Heart right ventricle (tissue), 16 donors: ENCODE measurements around the gene ABHD17A. TPM values are rescaled to one million over a fixed set of nuclear protein-coding genes. Genes with fewer than 3 reads are reported as not detected.

Experiments used
- ATAC-seq, 8 donors: fragments of 200-7000 bp; cut with Tn5 transposase; one replicate each; pipeline ENCODE4 v1.9.1; 2020; ENCODE audit warnings: mild to moderate bottlenecking in 8 of 8, moderate library complexity in 8 of 8, moderate number of reproducible peaks in 1 of 8
- DNase-seq, 2 donors: peaks; one replicate each; pipeline ENCODE4 v3.0.0-alpha.2; 2020
- H3K27ac ChIP-seq, 10 donors: fragments of 200-600 bp; sonication (generic) in 2 of 10; one replicate each; pipeline versions ENCODE4 v1.5.0 to v1.8.0; 2020 to 2022; ENCODE audit warnings: mild to moderate bottlenecking in 3 of 10
- H3K27me3 ChIP-seq, 7 donors: fragments of 200-600 bp; one replicate each; pipeline ENCODE4 v1.8.0; 2021 to 2022; ENCODE audit warnings: mild to moderate bottlenecking in 2 of 7
- H3K36me3 ChIP-seq, 9 donors: fragments of 200-600 bp; sonication (generic) in 1 of 9; one replicate each; pipeline versions ENCODE4 v1.5.0 to v1.8.0; 2020 to 2022; ENCODE audit warnings: mild to moderate bottlenecking in 2 of 9
- H3K4me1 ChIP-seq, 9 donors: fragments of 200-600 bp; sonication (generic) in 1 of 9; one replicate each; pipeline versions ENCODE4 v1.5.0 to v1.8.0; 2020 to 2022; ENCODE audit warnings: mild to moderate bottlenecking in 4 of 9
- H3K4me3 ChIP-seq, 10 donors: fragments of 200-600 bp; sonication (generic) in 2 of 10; one replicate each; pipeline versions ENCODE4 v1.5.0 to v1.8.0; 2020 to 2022; ENCODE audit warnings: mild to moderate bottlenecking in 7 of 10, moderate library complexity in 2 of 10
- H3K9me3 ChIP-seq, 11 donors: fragments of 200-600 bp in 10 of 11; sonication (generic) in 2 of 11; one replicate each; pipeline versions ENCODE4 v1.5.0 to v1.8.0; 2013 to 2022; ENCODE audit warnings: mild to moderate bottlenecking in 2 of 11, control low read depth in 1 of 11, moderate library complexity in 1 of 11
- WGBS, 2 donors: extraction: QIAGEN DNeasy Blood & Tissue Kit; methylation state at CpG; one replicate each; pipeline ENCODE4 v1.1.7; 2013; ENCODE audit warnings: inconsistent platforms in 1 of 2; 5-methylcytosine and 5-hydroxymethylcytosine counted together
- intact Hi-C, 10 donors: fragments of 100-400 bp; cut with DNase I; formaldehyde crosslinking; loops; one replicate each; pipeline versions ENCODE4 v1.11.1 to v1.14.2; 2022
- polyA plus RNA-seq, 2 donors: library from polyadenylated mRNA; stranded (reverse); fragments of 200-250 nt; gene quantifications; one replicate each; pipeline ENCODE4 v1.2.3, GENCODE V29; 2013
- total RNA-seq, 10 donors: library from RNA; stranded (reverse); fragmentation: NEBNext Ultra II Directional in 3 of 10; extraction: Animal tissue kit (Norgen Biotek cat#: 25700) in 3 of 10; gene quantifications; one replicate each; pipeline versions ENCODE4 v1.2.1 to v1.2.4, GENCODE V29; 2021 to 2023
- TF ChIP-seq, protein P1 (sequence below), 9 donors: fragments of 200-600 bp; sonication (generic) in 2 of 9; IDR thresholded peaks; one replicate each; pipeline versions ENCODE4 v1.5.0 to v1.8.0; 2021 to 2022; ENCODE audit warnings: antibody characterized with exemption in 9 of 9, mild to moderate bottlenecking in 5 of 9, moderate library complexity in 1 of 9
- donor health status: Arrhythmogenic right ventricular cardiomyopathy.
- donor health status: ischemic (EF 13 %, LVEDD 7.1; RV severe dilation, severe dysfunction).
- donor health status: healthy with polysubstance abuse.
- donor health status: DM: no; HTN: yes; CAD: no.
- donor health status: DM: no; HTN: no; CAD: no.
- donor health status: ischemic (EF 25% LVEDD 6.9; RV normal size, moderate dysfunction).
- donor health status: ischemic (EF 25% LVEDD 5.7; RV mildly dilated, moderate dysfunction).
- donor health status: healthy.
- donor health status: DM: yes; HTN: yes; CAD: no.
- donor health status: Ischemic cardiomyopathy.
- donor health status: ischemic (EF 35%, LVEDD 5.7; RV mildly dilated, moderate dysfunction).
- donor health status: nonischemic (EF 11% LVEDD 7.7; RV severe dilation, severe dysfunction).
- donor health status: DM: yes; HTN: yes; CAD: no.
- donor health status: PGD.
- donor health status: ischemic (EF 29% LVEDD 5.4; RV normal size, mild dysfunction).
- donor health status: nonischemic (EF 23%, LVEDD 6.1; RV moderate dilation, normal function).

ABHD17A gene
- total and polyA plus RNA-seq, 12 donors = 45.1 to 185 (median 57.7) TPM

DNA sequence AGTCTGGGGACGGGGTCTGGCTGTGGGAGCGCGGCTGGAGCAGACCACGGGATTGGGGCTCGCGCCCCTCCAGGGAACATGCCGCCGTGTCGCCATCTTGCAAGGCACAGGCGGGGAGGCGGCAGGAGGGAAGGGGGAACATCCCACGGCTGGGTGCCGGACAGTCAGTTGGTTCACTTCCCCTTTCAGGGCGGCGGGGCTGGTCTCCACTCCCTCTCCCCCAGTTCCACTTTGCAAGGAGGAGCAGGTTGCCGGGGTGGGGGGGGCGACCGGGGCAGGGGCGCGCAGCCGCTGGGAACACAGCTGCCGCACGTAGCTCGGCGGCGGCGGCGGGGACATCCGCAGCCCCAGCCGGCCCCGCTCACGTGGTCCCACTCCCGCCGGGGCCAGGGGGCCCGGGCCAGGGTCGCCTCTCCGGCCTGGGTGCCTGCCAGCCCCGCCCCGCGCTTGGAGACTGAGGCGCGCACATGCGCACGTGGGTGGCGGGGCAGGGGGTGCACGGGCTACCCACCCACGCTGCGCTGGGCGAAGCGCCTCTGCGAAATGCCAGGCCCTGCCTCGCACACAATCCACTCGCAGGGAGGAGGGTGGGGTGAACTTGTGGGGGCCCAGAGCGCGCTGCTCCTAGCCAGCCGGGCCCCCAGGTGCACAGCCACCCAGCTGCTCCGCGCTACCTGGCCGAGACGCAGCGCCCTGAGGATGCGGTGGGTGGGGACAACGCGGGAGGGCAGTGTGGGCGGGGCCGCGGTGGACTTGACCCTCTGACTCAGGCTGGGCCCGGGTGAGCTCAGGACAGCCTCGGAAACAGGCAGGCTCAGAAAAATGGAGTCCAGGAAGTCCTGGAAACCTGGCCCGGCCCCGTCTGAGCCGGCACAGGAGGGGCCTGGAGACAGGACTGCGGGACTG, 28.3 kb downstream of the ABHD17A start:
- TF ChIP-seq, protein P1, sequence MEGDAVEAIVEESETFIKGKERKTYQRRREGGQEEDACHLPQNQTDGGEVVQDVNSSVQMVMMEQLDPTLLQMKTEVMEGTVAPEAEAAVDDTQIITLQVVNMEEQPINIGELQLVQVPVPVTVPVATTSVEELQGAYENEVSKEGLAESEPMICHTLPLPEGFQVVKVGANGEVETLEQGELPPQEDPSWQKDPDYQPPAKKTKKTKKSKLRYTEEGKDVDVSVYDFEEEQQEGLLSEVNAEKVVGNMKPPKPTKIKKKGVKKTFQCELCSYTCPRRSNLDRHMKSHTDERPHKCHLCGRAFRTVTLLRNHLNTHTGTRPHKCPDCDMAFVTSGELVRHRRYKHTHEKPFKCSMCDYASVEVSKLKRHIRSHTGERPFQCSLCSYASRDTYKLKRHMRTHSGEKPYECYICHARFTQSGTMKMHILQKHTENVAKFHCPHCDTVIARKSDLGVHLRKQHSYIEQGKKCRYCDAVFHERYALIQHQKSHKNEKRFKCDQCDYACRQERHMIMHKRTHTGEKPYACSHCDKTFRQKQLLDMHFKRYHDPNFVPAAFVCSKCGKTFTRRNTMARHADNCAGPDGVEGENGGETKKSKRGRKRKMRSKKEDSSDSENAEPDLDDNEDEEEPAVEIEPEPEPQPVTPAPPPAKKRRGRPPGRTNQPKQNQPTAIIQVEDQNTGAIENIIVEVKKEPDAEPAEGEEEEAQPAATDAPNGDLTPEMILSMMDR (IDR thresholded peaks at IDR 0.05) = no peak
- H3K4me1 ChIP-seq = peaks cover 34 to 98% (median 84%) of the 10 kb centered on the region in 9 donors
- H3K27ac ChIP-seq = peak overlapping the region; percentile 70 to 97 (median 94)
- H3K4me3 ChIP-seq = peak overlapping the region; percentile 33 to 67 (median 58)
- H3K27me3 ChIP-seq = no peaks in the 10 kb centered on the region
- intact Hi-C loops = no loop called here
- 3 to 4% methylated on average over 67 to 72 of the region's 73 CpGs for WGBS, 2 donors
- ATAC-seq = peak; percentile 24 to 60 (median 48)
- H3K36me3 ChIP-seq = peaks cover 0 to 6% (median 0%) of the 10 kb centered on the region in 9 donors
- peak; percentile 80 to 89 for DNase-seq
- H3K9me3 ChIP-seq = no peaks in the 10 kb centered on the region

DNA sequence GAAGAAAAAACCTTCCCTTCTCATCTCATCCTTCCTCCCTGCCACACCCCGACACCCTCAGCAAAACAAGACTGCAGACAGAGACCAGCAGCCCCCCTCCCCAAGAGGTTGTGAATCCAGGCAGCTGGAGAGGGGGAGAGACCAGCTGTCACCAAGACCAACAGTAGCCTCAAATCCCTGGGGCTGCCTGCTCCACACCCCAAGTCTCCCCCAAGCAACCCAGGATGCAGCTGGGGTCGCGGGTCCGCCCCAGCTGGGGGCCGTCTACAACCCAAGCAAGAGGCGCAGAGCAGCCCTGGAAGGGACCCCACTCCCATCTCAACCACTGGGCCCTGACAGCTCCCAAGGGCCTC, 29.0 kb downstream of the ABHD17A start:
- intact Hi-C loops = no loop called here
- H3K36me3 ChIP-seq = peaks cover 0 to 6% (median 0%) of the 10 kb centered on the region in 9 donors
- no peaks in the 10 kb centered on the region for H3K27me3 ChIP-seq
- ATAC-seq = no peak
- 32 to 48% methylated on average over 6 of the region's 6 CpGs for WGBS, 2 donors
- H3K9me3 ChIP-seq = no peaks in the 10 kb centered on the region
- TF ChIP-seq, protein P1 (IDR thresholded peaks at IDR 0.05) = no peak
- peaks cover 31 to 96% (median 79%) of the 10 kb centered on the region in 9 donors for H3K4me1 ChIP-seq
- H3K4me3 ChIP-seq = peak overlapping the region in 9 of 10 donors; percentile 44 to 67 (median 59)
- H3K27ac ChIP-seq = peak overlapping the region; percentile 70 to 97 (median 94)
- DNase-seq = no peak

DNA sequence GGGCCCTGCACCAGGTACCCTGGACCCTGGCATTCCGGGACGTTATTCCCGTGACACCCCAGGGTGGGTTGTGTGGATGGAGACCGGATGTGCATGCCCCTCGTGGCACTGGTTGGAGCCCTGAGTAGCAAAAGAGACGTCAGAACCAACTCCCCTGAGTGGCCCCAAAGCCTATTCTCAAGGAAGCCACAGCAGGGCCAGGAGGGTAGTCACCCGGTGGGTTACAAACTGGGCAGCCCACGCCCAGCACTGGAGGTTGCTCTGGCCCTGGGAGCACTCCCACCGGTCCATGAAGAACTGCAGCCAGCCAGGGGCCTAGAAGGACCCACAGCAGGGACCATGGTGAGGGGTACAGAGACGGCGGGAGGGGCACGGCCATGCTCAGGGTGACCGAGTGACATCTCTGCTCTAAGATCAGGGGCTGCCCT, 29.5 kb downstream of the ABHD17A start:
- peak in 4 of 8 donors; percentile 0 to 4 (median 1) for ATAC-seq
- Histone ChIP-seq H3K27me3 (no peaks in the 10 kb centered on the region), H3K36me3 (peaks cover 0 to 6% (median 0%) of the 10 kb centered on the region in 9 donors), H3K4me3 (peak overlapping the region in 9 of 10 donors; percentile 44 to 67 (median 59)), H3K4me1 (peaks cover 31 to 91% (median 74%) of the 10 kb centered on the region in 9 donors), H3K9me3 (no peaks in the 10 kb centered on the region), H3K27ac (peak overlapping the region; percentile 70 to 97 (median 94))
- WGBS, 2 donors = 28 to 41% methylated on average over 13 of the region's 13 CpGs
- TF ChIP-seq, protein P1 (IDR thresholded peaks at IDR 0.05) = no peak
- intact Hi-C loops = no loop called here
- DNase-seq = no peak

DNA sequence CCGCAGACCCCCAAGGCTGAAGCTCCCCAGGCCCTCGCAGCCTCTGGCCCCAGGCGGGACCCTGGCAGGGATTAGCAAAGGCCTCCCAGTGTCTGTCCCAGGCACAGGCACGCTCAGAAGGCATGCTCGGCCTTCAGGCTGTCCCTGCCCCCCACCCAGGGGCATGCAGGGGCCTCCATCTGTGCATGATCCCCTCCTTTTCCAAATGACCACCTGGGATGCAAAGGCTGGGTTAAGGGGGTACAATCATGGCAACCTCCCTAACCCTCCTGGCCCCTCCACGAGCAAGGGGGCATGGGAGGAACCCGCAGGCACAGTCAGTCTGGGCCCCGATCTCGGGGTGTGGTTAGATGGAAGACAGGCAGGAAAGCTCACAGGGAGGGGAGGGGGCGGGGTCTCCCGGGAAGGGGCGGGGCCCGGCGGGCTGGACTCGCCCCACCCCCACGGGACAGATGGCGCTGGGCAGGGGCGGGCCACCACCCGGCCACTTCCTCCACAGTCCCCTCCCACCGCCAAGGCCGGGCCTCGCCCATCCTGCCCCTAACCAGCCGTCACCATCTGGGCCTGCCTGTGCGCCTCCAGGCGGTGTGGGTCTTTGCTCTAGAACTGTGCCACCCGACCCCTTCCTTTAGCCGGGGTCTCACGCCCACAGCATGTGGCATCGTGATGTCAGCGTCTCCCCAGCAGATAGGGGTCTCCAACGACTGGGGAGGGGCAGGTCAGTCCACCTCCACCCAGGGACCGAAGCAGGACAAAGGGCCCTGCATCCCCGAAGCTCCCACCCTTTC, 30.1 kb downstream of the ABHD17A start:
- intact Hi-C loops = no loop called here
- Histone ChIP-seq H3K27ac (peak overlapping the region; percentile 70 to 97 (median 94)), H3K36me3 (peaks cover 0 to 6% (median 0%) of the 10 kb centered on the region in 9 donors), H3K9me3 (no peaks in the 10 kb centered on the region), H3K4me1 (peaks cover 26 to 85% (median 68%) of the 10 kb centered on the region in 9 donors), H3K4me3 (peak overlapping the region in 9 of 10 donors; percentile 44 to 67 (median 59)), H3K27me3 (no peaks in the 10 kb centered on the region)
- ATAC-seq = peak; percentile 79 to 89 (median 84)
- 17 to 20% methylated on average over 30 to 32 of the region's 33 CpGs for WGBS, 2 donors
- peak; percentile 92 to 95 for DNase-seq
- TF ChIP-seq, protein P1 (IDR thresholded peaks at IDR 0.05) = peak in 1 of 9 donors; percentile 21
